ENCODE measurements around the gene PLA2G2D. TPM values are rescaled to one million over a fixed set of nuclear protein-coding genes. Genes with fewer than 3 reads are reported as not detected.

The PLA2G2D gene
- total and polyA plus RNA-seq, 7 donors: 0.16 to 8.6 TPM; not detected in 5

DNA sequence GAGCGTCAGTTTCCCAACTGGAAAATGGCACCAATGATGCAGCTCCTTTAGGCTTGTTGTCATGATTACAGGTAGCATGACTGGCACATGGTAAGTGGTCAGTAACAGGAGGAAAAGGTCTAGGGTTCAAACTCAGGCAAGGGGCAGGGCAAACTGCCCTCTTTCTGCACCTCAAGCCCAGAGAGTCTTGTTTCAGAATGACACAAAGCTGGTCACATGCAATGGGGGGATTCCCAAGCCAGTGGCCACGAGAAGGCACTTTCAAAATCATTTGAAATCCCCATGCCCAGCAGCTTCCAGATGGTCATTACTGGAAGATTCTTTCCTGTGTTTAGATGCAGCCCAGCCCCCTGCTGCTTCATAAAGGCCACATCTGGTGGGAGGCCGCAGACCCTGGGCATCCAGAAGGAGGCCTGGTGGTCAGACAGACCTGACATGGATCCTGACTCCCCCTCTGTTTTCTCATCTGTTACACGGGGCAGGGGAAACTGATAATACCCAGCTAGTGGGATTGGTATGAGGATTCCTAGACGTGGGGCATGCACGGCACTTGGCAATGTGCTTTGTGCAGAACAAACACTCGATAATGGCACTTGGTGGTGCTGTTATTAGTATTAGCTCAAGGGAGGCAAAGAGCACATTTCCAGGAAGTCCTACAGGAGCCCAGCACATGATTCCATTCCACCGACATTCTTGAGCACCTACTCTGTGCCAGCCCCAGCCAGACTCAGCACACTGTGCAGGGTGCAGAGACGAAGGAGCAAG is 6.9 kb upstream of the PLA2G2D start:
- intact Hi-C loops (cut with DNase I): no loop called here
- no peak overlapping the region for H3K4me3 ChIP-seq
- TF ChIP-seq EP300 (IDR thresholded peaks at IDR 0.05) (no peak), POLR2AphosphoS5 (IDR thresholded peaks at IDR 0.05) (no peak), POLR2A (IDR thresholded peaks at IDR 0.05) (no peak)
- TF ChIP-seq, protein P1, sequence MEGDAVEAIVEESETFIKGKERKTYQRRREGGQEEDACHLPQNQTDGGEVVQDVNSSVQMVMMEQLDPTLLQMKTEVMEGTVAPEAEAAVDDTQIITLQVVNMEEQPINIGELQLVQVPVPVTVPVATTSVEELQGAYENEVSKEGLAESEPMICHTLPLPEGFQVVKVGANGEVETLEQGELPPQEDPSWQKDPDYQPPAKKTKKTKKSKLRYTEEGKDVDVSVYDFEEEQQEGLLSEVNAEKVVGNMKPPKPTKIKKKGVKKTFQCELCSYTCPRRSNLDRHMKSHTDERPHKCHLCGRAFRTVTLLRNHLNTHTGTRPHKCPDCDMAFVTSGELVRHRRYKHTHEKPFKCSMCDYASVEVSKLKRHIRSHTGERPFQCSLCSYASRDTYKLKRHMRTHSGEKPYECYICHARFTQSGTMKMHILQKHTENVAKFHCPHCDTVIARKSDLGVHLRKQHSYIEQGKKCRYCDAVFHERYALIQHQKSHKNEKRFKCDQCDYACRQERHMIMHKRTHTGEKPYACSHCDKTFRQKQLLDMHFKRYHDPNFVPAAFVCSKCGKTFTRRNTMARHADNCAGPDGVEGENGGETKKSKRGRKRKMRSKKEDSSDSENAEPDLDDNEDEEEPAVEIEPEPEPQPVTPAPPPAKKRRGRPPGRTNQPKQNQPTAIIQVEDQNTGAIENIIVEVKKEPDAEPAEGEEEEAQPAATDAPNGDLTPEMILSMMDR (IDR thresholded peaks at IDR 0.05): no peak
- H3K36me3 ChIP-seq: no peaks in the 10 kb centered on the region
- H3K9me3 ChIP-seq: no peaks in the 10 kb centered on the region
- WGBS, 2 donors: 76 to 83% methylated on average over 9 of the region's 9 CpGs
- H3K27me3 ChIP-seq: no peaks in the 10 kb centered on the region
- H3K27ac ChIP-seq: no peak overlapping the region
- H3K4me1 ChIP-seq: peaks cover 0 to 12% (median 12%) of the 10 kb centered on the region in 4 donors
- peak; percentile 14 for DNase-seq

DNA sequence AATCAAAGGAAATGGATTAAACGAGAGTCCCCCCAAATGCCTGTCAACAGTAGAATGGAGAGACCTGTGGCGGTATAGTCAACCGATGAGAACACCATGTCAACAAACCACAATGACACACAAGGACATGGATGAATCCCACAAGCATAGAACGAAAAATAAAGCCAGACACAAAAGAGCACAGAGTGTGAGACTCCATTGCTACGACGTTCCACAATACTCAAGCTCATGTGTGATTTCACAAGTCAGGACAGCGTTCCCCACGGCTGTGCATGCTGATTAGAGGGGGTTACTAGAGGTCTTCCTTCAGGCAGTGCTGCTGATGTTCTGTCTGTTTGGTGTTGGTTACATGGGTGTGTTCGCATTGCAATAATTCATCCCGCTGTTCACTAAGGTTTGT is 5.8 kb upstream of the PLA2G2D start:
- H3K27ac ChIP-seq: no peak overlapping the region
- H3K4me1 ChIP-seq: peaks cover 0 to 12% (median 12%) of the 10 kb centered on the region in 4 donors
- intact Hi-C loops (cut with DNase I): no loop called here
- 83 to 87% methylated on average over 10 of the region's 10 CpGs for WGBS, 2 donors
- H3K9me3 ChIP-seq: no peaks in the 10 kb centered on the region
- no peaks in the 10 kb centered on the region for H3K36me3 ChIP-seq
- TF ChIP-seq POLR2AphosphoS5 (IDR thresholded peaks at IDR 0.05) (no peak), POLR2A (IDR thresholded peaks at IDR 0.05) (no peak), EP300 (IDR thresholded peaks at IDR 0.05) (no peak)
- TF ChIP-seq, protein P1 (IDR thresholded peaks at IDR 0.05): no peak
- H3K4me3 ChIP-seq: no peak overlapping the region
- DNase-seq: peak; percentile 19
- H3K27me3 ChIP-seq: no peaks in the 10 kb centered on the region

DNA sequence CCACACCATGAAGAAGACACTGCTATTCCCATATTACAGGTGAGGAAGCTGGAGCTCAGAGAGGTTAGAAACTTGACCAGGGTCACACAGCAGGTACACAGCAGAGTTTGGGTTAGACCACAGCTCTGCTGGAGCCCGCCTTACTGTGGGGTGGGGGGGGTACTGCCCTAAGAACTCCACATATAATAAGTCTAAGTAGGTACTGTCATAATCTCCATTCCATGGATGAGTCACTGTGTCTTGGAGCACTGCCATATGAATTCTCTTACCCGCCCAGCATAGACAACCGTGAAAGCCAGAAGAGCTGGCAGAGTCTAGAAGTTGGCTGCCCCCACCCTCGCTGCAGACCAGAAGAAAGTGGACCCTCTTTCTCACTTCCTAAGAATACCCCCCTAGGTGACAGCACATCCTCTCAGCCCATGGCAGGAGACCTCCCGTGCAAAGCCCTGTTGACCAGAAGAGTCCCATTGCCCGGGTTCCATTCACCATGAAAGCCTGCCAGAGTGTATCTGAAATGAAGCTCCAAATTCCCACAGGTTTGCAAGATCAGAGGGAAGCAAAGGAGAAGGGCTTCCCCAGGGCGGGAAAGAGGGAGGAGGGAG is 5.2 kb upstream of the PLA2G2D start:
- Histone ChIP-seq H3K36me3 (no peaks in the 10 kb centered on the region), H3K4me1 (peaks cover 0 to 12% (median 12%) of the 10 kb centered on the region in 4 donors), H3K4me3 (no peak overlapping the region), H3K27ac (no peak overlapping the region), H3K27me3 (no peaks in the 10 kb centered on the region), H3K9me3 (no peaks in the 10 kb centered on the region)
- intact Hi-C loops (cut with DNase I): no loop called here
- peak in 1 of 4 donors; percentile 29 for TF ChIP-seq POLR2AphosphoS5 (IDR thresholded peaks at IDR 0.05)
- TF ChIP-seq, protein P1 (IDR thresholded peaks at IDR 0.05): no peak
- 50 to 80% methylated on average over 7 of the region's 7 CpGs for WGBS, 2 donors
- DNase-seq: peak; percentile 68

DNA sequence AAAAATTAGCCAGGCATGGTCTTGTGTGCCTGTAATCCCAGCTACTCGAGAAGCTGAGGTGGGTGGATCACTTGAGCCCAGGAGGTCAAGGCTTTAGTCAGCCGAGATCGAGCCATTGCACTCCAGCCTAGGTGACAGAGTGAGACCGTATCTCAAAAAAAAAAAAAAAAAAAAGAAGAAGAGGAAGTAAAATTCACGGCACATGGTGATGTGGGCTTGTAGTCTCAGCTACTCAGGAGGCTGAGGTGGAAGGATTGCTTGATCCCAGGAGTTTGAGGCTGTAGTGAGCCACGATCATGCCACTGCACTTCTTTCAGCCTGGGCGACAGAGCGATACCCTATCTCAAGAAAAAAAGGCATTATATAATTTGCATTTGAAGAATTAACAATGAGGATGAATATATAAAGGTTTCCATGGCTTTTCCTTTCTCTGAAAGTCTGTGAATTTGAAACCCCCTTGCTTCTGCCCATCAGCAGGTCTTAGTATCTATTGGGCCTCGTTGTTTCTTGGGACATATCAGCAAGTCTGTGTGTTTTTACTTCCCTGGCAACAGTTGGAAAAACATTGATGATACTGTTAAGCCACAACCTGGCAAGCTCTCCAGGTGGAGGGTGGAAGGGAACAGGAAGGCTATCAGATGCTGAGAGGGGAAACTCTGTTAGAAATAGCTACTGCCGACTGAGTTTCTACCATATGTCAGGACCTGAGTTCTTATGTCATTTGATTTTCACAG is 4.6 kb upstream of the PLA2G2D start:
- Histone ChIP-seq H3K9me3 (no peaks in the 10 kb centered on the region), H3K36me3 (no peaks in the 10 kb centered on the region), H3K27me3 (no peaks in the 10 kb centered on the region), H3K4me3 (no peak overlapping the region), H3K27ac (no peak overlapping the region), H3K4me1 (peaks cover 0 to 12% (median 12%) of the 10 kb centered on the region in 4 donors)
- no peak for TF ChIP-seq POLR2AphosphoS5 (IDR thresholded peaks at IDR 0.05)
- no peak for TF ChIP-seq POLR2A (IDR thresholded peaks at IDR 0.05)
- TF ChIP-seq, protein P1 (IDR thresholded peaks at IDR 0.05): no peak
- TF ChIP-seq EP300 (IDR thresholded peaks at IDR 0.05): no peak
- no peak for DNase-seq
- intact Hi-C loops (cut with DNase I): no loop called here
- 53 to 60% methylated on average over 10 of the region's 10 CpGs for WGBS, 2 donors
